Effector CD4-positive, alpha-beta T cell (primary cell): ENCODE measurements around the gene RABEP2.
A peak's percentile ranks its signal among the peaks of the same experiment; 100 is the strongest.
"Not testable (repeated sequence)": the region's sequence is repeated elsewhere in the genome, so short reads cannot be mapped to it uniquely, and the experiment has no call there.

Experiments used
- DNase-seq: peaks from one replicate; pipeline ENCODE4 v3.0.0-alpha.2; 2020

RABEP2 gene

DNA sequence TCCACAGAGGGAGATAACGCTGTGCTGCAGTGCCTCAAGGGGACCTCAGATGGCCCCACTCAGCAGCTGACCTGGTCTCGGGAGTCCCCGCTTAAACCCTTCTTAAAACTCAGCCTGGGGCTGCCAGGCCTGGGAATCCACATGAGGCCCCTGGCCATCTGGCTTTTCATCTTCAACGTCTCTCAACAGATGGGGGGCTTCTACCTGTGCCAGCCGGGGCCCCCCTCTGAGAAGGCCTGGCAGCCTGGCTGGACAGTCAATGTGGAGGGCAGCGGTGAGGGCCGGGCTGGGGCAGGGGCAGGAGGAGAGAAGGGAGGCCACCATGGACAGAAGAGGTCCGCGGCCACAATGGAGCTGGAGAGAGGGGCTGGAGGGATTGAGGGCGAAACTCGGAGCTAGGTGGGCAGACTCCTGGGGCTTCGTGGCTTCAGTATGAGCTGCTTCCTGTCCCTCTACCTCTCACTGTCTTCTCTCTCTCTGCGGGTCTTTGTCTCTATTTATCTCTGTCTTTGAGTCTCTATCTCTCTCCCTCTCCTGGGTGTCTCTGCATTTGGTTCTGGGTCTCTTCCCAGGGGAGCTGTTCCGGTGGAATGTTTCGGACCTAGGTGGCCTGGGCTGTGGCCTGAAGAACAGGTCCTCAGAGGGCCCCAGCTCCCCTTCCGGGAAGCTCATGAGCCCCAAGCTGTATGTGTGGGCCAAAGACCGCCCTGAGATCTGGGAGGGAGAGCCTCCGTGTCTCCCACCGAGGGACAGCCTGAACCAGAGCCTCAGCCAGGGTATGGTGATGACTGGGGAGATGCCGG is 7.5 kb upstream of the RABEP2 start:
- no peak for DNase-seq

GRCh38 chr16:28931801-28932225 is 6.8 kb upstream of the RABEP2 start, which contains the start of gene CD19:
TSS of gene CD19 (plus strand) at chr16:28931971. CDS start at chr16:28932001, 30 bp downstream.
- DNase-seq: no peak

DNA sequence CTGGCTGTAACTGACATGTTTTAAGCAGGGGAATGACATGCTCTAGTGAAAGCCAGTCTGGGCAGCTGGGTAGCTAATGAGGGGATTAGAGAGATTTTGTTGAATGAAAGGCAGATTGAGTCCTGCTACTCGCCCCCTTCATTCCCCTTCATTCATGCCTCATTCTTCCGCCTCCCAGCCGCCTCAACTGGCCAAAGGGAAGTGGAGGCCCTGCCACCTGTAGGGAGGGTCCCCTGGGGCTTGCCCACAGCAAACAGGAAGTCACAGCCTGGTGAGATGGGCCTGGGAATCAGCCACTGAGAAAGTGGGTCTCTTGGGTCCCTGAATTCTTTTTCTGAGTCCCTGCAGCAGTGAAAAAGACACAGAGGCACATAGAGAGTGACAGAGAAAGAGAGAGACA is 5.6 kb upstream of the RABEP2 start:
- DNase-seq: no peak

DNA sequence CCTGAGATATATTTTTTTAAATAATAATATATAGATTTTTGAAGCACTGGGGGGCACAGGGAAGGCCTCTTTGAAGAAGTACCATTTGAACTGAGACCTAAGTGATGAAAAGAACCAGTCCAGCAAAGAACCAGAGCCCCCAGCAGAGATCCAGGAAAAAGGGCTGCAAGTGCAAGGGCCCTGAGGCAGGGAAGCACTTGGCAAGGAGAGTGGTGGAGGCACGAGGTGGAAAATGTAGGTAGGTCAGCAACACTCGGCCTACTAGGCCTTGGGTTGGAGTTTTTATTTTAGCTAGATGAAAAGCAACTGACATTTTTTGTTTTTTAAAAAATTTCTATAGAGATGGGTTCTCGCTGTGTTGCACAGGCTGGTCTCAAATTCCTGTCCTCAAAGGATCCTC is 5.2 kb upstream of the RABEP2 start:
- no peak for DNase-seq

- DNase-seq: no peak
These were observed 2.8 kb upstream of the RABEP2 start for GRCh38 chr16:28927815-28928214.

DNA sequence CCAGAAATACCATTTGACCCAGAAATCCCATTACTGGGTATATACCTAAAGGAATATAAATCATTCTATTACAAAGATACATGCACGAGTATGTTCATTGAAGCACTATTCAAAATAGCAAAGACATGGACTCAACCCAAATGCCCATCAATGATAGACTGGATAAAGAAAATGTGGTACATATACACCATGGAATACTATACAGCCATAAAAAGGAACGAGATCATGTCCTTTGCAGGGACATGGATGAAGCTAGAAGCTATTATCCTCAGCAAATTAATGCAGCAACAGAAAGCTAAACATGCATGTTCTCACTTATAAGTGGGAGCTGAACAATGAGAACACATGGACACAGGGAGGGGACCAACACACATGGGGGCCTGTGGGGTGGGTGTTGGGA is 1.2 kb upstream of the RABEP2 start:
- DNase-seq: not testable (repeated sequence)

GRCh38 chr16:28925386-28926228 is 569 bp upstream of the RABEP2 start:
- peak; percentile 75 for DNase-seq

- DNase-seq: no peak
These were observed 658 bp downstream of the RABEP2 start for GRCh38 chr16:28924399-28924761.

GRCh38 chr16:28923652-28924398 is 1.2 kb downstream of the RABEP2 start:
- DNase-seq: no peak

DNA sequence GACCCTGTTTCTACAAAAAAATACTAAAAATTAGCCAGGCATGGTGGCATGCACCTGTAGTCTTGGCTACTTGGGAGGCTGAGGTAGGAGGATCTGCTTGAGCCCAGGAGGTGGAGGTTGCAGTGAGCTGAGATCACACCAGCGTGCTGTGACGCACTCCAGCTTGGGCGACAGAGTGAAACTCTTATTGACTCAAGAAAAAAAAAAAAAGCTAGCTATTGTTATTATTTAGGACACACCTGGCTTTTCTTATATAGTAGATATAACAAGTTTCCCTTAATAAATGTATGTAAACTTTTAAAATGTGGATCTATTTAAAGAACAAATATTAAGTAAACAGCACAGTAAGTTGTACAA is 1.8 kb downstream of the RABEP2 start:
- no peak for DNase-seq

DNA sequence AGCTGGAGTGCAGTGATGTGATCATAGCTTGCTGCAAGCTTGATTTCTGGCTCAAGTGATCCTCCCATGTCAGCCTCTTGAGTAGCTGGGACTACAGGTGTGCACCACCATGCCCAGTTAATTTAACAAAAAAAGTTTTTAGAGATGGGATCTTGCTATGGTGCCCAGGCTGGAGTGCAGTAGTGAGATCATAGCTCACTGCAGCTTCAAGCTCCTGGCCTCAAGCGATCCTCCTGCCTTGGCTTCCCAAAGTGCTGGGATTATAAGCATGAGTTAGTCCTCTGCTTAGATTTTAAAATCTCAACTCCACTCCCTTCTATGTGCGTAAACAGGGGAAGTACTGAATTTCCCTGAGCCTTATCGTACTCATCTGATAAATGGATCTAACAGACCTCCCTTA is 6.3 kb downstream of the RABEP2 start:
- no peak for DNase-seq

DNA sequence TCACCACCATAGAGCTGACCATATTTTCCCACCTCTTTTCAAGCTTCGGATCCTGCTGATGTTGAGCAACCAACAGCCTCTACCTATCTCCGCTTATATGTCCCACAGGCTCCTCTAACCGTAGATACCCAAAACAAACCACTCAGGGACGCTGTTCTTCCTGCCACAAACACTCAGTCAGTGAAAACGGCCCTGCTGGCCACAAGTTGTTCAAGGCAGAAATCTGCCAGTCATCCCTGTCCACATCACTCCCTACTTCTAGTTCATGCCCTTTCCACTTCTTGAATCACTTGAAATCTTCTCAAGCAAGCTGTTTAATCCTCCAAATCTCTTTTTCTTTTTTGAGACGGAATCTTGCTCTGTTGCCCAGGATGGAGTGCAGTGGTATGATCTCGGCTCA is 7.9 kb downstream of the RABEP2 start:
- no peak for DNase-seq

- no peak for DNase-seq
These were observed 9.9 kb downstream of the RABEP2 start for GRCh38 chr16:28915181-28915580.

- DNase-seq: no peak
These were observed 10.9 kb downstream of the RABEP2 start for GRCh38 chr16:28913946-28914724.

DNA sequence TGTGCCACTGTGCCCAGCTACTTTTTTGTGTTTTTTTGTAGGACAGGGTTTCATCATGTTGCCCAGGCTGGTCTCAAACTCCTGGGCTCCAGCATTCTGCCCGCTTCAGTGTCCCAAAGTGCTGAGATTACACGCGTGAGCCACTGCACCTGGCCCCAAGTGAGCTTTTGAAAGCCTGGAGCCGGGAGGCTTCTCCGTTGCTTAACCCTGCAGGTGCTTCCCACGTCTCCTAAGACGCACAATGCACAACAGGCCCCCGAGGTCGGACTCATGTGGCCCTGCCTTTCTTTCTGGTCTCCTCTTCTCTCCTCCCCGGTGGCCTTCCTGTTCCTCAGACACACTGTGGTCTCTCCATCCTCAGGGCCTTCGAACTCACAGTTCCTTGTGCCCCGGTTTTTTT is 12.5 kb downstream of the RABEP2 start:
- DNase-seq: no peak

GRCh38 chr16:28910086-28911031 is 14.7 kb downstream of the RABEP2 start:
- DNase-seq: no peak

- no peak for DNase-seq
These were observed 19.2 kb downstream of the RABEP2 start for GRCh38 chr16:28905800-28906372.

DNA sequence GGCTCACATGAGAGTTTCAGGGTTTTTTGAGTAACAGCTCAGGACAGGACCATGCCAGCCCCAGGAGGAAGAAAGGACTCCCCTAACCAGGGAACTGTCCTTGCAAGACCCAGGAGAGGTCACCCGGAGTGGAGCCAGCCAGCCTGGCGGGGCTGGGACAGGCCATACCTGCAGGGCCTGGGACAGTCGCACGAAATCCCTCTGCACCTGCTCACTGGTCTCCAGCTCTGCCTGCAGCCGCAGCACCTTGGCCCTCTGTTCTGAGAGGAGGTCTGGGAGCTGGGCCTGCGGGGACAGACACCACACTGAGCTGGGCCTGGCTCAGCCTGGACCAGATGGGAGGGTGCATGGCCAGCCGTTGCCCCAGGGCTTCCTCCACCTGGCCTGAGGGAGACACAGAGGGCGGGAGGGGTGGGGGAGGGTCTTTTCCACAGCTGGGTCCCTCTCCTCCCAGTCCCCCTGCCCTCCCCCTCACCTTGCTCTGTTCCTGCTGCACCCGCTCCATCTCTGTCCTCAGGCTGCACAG is 19.7 kb downstream of the RABEP2 start:
- DNase-seq: no peak

- no peak for DNase-seq
These were observed 20.2 kb downstream of the RABEP2 start for GRCh38 chr16:28904828-28905227.

GRCh38 chr16:28904363-28904762 is 20.7 kb downstream of the RABEP2 start:
- DNase-seq: no peak
